Measurements from ENCODE around the gene FRS2. TPM values are rescaled to one million over a fixed set of nuclear protein-coding genes. Genes with fewer than 3 reads are reported as not detected.

Gene FRS2
- total and polyA plus RNA-seq, 10 of the 15 experiments (the other 5 are each of a cell fraction or from before 2014, with no cell fraction given) = 1.1 to 13.1 (median 5.9) TPM

DNA sequence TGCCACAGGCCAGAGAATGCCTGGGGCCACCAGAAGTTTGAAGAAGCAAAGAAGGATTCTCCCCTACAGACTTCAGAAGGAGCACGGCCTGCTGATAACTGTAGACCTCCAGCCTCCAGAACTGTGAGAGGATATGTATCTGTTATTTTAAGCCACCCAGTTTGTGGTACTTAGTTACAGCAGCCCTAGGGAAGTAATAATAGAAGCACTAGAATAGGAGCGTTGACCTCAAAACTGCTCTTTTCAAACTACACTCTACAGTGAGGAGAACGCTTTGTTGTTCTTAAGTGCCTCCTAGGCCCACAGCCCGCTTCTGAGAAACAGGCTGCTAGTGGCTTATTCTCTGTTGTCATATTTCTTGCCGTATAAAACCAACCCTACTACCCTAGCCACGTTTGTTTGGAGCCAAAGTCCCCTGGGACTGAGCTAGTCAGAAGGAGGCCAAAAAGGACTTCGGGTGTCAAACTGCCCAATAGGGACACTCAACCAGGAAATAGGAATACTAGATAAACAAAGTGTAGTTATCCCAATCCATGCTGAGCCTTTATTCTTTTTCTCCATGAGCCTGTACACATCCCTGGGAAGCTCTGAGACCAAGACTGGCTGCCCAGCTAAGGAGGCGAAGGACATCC is 38.5 kb upstream of the FRS2 start:
- POLR2A ChIA-PET = no interaction called here
- RAD21 ChIA-PET (ENCODE audit: unreplicated experiment) = no interaction called here

More for the DNA sequence above, 38.5 kb upstream of the FRS2 start:
- ChIA-PET CTCF (interaction anchor here (0.5 kb wide), 1 partner anchor 89 kb away, joined by 3 read pairs; no protein-coding TSS in a partner anchor), SMC1A (ENCODE audit: uncharacterized antibody, unreplicated experiment) (no interaction called here)
- H3K9me3 ChIP-seq (replicated peaks; ENCODE audit: control insufficient read depth, insufficient read depth, low read length) = no peaks in the 10 kb centered on the region
- no peak overlapping the region for H3K27ac ChIP-seq (ENCODE audit: control insufficient read depth, insufficient read depth)
- FAIRE-seq = no peak
- no peak overlapping the region for H3K9ac ChIP-seq (ENCODE audit: control insufficient read depth, insufficient read depth, low read length)
- H3K4me2 ChIP-seq (ENCODE audit: control insufficient read depth, insufficient read depth) = no peak overlapping the region
- no peak for DNase-seq (ENCODE audit: low read depth, low spot score)
- H2AFZ ChIP-seq (ENCODE audit: control insufficient read depth, low read depth, low read length) = no peak overlapping the region
- in situ Hi-C loops (cut with MboI) = no loop called here
- no peak for TF ChIP-seq BHLHE40 (IDR thresholded peaks at IDR 0.05; ENCODE audit: borderline replicate concordance in 1 of 2, low read depth in 2 of 2, low read length in 1 of 2)
- no peak for TF ChIP-seq KDM1A (IDR thresholded peaks at IDR 0.05; ENCODE audit: borderline replicate concordance)
- TF ChIP-seq BMI1 (IDR thresholded peaks at IDR 0.05; ENCODE audit: borderline replicate concordance) = no peak
- no peak for TF ChIP-seq CREB1 (IDR thresholded peaks at IDR 0.05; ENCODE audit: low read depth)
- no peak for TF ChIP-seq NFIC (IDR thresholded peaks at IDR 0.05; ENCODE audit: low read depth, low read length)
- TF ChIP-seq NFYB (IDR thresholded peaks at IDR 0.05; ENCODE audit: insufficient read depth, low read depth, low read length) = no peak
- TF ChIP-seq RB1 (IDR thresholded peaks at IDR 0.05; ENCODE audit: borderline replicate concordance) = no peak
- no peak for TF ChIP-seq IKZF2 (IDR thresholded peaks at IDR 0.05)
- no peak for TF ChIP-seq CEBPB (IDR thresholded peaks at IDR 0.05; ENCODE audit: borderline replicate concordance in 1 of 2, low read depth in 2 of 2, low read length in 2 of 2)
- no peak for TF ChIP-seq ZNF622 (IDR thresholded peaks at IDR 0.05)
- TF ChIP-seq, protein P1, sequence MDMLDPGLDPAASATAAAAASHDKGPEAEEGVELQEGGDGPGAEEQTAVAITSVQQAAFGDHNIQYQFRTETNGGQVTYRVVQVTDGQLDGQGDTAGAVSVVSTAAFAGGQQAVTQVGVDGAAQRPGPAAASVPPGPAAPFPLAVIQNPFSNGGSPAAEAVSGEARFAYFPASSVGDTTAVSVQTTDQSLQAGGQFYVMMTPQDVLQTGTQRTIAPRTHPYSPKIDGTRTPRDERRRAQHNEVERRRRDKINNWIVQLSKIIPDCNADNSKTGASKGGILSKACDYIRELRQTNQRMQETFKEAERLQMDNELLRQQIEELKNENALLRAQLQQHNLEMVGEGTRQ (IDR thresholded peaks at IDR 0.05; ENCODE audit: borderline replicate concordance, low read depth, low read length) = no peak
- TF ChIP-seq NFXL1 (IDR thresholded peaks at IDR 0.05; ENCODE audit: borderline replicate concordance) = no peak
- TF ChIP-seq JUND (IDR thresholded peaks at IDR 0.05; ENCODE audit: low read depth, low read length) = no peak
- no peak for TF ChIP-seq SPI1 (IDR thresholded peaks at IDR 0.05; ENCODE audit: borderline replicate concordance, insufficient read depth, low read depth, low read length)
- TF ChIP-seq, protein P2, sequence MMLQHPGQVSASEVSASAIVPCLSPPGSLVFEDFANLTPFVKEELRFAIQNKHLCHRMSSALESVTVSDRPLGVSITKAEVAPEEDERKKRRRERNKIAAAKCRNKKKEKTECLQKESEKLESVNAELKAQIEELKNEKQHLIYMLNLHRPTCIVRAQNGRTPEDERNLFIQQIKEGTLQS (IDR thresholded peaks at IDR 0.05; ENCODE audit: borderline replicate concordance, extremely low read depth, low read depth, low read length) = no peak
- TF ChIP-seq YBX1 (IDR thresholded peaks at IDR 0.05) = no peak
- TF ChIP-seq, protein P3, sequence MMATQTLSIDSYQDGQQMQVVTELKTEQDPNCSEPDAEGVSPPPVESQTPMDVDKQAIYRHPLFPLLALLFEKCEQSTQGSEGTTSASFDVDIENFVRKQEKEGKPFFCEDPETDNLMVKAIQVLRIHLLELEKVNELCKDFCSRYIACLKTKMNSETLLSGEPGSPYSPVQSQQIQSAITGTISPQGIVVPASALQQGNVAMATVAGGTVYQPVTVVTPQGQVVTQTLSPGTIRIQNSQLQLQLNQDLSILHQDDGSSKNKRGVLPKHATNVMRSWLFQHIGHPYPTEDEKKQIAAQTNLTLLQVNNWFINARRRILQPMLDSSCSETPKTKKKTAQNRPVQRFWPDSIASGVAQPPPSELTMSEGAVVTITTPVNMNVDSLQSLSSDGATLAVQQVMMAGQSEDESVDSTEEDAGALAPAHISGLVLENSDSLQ (IDR thresholded peaks at IDR 0.05) = no peak
- TF ChIP-seq KLF5 (IDR thresholded peaks at IDR 0.05; ENCODE audit: partially characterized antibody) = no peak
- TF ChIP-seq DPF2 (IDR thresholded peaks at IDR 0.05) = no peak
- no peak for TF ChIP-seq ZBED1 (IDR thresholded peaks at IDR 0.05; ENCODE audit: borderline replicate concordance)
- BruUV-seq (replicated peaks) = no TSS peak
- intact Hi-C loops (cut with micrococcal nuclease; ENCODE audit: unreplicated experiment) = no loop called here
- H3K27me3 ChIP-seq (replicated peaks in 1 of 2; ENCODE audit: control insufficient read depth in 2 of 2, insufficient read depth in 2 of 2, low read length in 1 of 2) = no peaks in the 10 kb centered on the region
- 65% methylated on average over 8 of the region's 8 CpGs for WGBS (ENCODE audit: insufficient coverage, insufficient replicate concordance, low lambda C conversion rate, missing lambda C conversion rate)
- H3K4me3 ChIP-seq = no peak overlapping the region
- no peak for ATAC-seq
- H3K36me3 ChIP-seq (ENCODE audit: control insufficient read depth in 2 of 2, insufficient read depth in 2 of 2, low read length in 1 of 2) = no peaks in the 10 kb centered on the region
- no peaks in the 10 kb centered on the region for H3K79me2 ChIP-seq (ENCODE audit: control insufficient read depth, insufficient read depth, low read length)
- H4K20me1 ChIP-seq (ENCODE audit: control insufficient read depth, insufficient read depth) = no peaks in the 10 kb centered on the region
- H3K4me1 ChIP-seq (ENCODE audit: control insufficient read depth, insufficient read depth, low read length) = no peaks in the 10 kb centered on the region

All from GM12878 (cell line).